ENCODE results near the gene S100B.

The S100B gene

DNA sequence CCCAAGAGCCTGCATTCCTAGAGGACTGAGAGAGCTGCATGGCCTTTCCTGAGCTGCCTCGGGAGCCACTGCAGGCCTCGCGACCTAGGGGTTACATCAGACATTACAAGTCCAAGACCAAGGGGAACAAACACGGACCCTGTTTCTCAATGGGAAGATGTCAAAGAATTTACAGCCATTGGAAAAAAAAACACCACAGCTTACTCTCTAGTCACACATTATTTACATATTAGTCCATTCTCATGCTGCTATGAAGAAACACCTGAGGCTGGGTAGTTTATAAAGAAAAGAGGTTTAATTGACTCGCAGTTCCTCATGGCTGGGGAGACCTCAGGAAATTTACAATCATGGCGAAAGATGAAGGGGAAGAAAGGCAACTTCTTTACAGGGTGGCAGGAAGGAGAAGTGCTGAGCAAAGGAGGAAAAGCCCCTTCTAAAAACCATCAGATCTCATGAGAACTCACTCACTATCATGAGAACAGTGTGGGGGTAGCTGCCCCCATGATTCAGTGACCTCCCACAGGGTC, 22.2 kb upstream of the S100B start:
- DNase-seq: no peak

DNA sequence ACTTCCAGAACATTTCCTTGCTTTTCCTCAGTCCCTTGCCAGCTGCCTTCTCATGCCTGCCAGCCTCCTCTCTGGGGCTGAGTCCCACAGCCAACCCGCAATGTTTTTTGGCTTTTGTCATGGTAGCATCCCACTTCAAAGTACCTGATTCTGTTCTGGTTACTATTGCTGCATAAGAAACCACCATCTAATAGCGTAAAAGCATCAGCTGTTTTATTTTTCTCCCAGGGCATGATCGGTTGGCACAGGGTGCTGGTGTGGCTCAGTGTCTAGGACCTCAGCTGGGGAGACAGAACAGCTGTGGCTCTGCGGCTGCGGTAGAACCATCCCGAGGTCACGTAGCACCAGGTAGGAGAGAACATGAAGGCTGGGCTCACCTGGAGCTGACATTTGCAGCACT, 21.7 kb upstream of the S100B start:
- DNase-seq: no peak

DNA sequence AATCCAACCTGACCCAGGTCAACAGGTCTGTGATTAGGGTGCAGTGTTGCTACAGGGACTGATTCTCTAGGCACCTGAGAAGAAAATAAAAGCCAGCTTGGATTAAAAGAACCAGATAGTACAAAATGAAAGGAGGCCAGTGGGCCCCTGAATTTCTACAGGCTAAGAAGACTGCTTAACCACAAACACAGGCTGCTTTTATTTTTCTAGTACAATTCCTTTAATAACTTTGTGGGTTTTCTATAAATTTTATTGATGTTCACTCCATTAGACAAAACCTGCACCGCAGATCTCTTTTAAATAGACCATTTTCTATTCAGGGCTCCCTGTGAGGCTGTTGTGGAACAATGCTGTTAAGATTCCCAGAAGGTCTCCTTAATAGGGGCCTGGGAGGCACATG, 20.9 kb upstream of the S100B start:
- no peak for DNase-seq

DNA sequence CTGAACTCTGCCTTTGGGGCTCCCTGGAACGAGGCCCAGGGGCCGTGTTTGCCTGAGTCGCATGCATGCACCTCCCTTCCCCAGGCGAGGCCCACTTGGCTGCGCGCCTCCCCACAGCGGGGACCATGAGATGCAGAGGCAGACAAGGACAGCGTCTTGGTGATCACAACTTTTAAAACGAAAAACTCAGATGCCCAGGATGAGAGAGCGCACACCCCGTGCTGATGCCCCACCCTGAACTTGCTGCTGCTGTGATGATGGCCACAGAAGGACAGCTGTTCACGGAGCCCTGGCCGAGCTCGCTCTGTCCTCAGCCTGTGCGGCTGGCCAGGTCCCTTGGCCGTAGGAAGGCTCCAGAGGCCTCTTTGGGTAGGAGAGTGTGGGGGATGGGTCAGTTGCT, 19.2 kb upstream of the S100B start:
- no peak for DNase-seq

DNA sequence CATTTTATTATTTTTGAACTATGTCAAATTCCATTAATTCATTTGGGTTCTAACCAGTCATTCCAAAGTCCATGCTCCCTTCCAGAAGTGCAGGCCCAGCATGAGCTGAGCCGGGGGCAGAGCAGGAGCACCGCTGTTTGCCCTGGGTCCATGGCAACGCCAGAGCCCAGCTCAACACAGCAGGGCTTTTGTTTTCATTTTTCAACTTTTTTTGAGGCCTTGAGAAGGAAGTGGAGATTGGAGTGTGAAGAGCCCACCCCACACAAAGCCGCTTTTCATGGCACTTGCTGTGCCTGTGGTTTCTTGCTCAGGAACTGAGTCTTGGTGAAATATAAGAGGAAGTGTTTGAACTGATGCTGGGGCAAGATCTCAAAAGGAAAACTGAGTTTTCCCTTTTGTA, 17.3 kb upstream of the S100B start:
- no peak for DNase-seq

DNA sequence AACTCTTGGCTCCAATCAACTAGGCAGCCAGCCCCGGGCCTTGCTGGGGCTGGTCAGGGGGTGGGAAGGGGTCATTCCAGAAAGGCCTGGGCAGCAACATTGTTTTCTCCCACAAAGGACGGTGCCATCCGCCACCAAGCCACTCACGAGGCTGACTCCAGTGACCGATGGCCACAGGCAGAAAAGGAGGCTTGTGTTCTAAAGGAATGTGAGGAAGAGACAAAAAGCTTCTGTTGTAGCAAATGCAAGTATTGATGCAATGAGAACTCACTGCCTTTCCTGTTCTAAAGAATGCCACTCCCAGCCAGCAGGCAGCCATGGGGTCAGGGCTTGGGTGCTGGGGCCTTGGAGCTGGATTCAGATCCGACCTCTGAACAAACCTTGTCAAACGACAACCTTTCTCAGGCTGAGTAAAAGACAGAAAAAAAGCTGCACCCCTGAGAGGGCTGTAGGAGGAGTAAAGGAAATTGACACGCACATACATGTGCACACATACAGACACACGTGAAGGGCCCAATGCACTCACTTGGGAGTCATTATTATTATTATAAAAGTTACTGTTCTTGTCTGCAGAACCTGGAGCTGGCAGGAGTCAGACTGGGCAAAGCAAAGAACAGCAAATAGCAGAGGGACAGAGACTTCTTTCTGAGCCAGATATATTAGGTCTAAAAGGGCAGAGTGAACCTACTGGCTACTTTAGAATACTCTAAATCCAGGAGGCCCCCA, 16.7 kb upstream of the S100B start:
- no peak for DNase-seq

DNA sequence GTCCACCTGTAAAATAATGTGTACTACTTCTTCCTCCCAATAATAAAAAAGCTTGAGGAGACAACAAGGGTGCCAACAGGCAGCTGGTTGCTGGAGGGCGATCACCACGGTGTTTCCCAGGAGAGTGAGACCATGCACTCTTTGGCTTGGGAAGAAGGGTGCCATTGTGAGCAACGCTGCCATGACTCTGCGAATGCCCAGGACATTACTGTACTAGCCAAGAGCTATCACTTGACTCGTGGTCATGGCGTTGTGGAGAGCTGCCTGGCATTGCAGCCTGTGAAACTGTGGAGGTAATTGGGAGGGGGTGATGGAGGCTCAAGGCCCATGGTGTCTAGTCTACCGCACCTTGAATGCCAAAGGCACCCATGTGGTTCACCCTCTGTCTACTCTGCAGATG, 16.0 kb upstream of the S100B start:
- no peak for DNase-seq

DNA sequence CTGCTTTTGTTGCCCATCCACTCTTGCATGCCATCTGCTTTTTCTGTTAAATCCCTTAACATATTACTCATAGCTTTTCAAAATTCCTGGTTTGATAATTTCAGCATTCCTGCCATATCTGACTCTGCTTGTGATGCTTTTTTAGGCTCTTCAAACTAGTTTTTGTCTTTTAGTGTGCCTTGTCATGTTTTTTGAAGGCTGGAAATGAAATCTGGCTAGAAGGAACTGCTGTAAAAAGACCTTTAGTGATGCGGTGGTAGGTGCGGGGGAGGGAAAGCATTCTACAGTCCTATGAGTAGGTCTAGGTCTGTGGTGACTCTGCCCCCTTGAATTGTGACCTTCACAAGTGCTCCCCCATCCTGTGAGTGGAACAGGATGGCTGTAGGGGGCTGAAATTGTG, 15.0 kb upstream of the S100B start:
- DNase-seq: peak; percentile 51

DNA sequence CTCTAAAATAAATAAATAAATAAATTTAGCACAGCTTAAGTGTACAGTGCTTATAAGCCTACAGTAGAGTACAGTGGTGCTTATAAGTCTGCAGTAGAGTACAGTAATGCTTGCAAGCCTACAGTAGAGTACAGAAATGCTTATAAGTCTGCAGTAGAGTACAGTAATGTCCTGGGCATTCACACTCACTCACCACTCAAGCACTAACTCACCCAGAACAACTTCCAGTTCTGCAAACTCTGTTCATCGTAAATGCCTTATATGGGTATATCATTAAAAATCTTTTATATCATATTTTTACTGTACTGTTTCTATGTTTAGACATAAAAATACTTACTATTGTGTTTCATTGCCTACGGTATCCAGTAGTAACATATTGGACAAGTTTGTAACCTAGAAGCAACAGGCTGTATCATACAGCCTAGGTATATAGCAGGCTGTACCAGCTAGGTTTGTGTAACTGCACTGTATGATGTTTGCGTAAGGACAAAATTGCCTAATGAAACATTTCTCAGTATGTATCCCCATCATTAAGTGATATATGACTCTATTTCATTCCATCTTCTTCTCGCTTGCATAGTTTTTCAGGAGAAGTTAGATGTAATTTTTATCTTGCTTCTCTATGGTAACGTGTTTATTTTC, 14.0 kb upstream of the S100B start:
- peak; percentile 22 for DNase-seq

DNA sequence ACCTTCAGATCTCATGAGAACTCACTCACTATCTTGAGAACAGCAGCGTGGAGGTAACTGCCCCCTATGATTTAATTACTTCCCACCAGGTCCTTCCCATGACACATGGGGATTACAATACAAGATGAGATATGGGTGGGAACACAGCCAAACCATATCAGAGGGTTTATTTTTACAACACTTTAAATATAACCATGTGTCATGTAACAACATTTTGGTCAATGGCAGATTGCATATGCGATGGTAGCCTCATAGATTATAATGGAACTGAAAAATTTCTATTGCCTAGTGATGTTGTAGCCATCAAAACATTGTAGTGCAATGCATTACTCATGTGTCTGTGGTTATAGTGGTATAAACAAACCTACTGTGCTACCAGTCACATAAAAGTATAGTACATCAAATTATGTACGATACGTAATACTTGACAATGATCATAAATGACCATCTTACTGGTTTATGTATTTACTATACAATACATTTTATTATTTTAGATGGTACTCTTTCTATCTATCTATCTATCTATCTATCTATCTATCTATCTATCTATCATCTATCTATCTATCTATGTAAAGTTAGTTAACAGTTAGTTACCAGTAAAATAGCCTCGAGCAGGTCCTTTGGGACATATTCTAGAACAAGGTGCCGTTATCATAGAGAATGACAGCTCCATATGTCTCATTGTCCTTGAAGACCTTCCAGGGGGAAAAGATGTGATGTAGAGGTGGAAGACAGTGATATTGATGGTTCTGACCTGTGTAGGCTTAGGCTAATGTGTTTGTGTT, 12.6 kb upstream of the S100B start:
- peak; percentile 43 for DNase-seq

DNA sequence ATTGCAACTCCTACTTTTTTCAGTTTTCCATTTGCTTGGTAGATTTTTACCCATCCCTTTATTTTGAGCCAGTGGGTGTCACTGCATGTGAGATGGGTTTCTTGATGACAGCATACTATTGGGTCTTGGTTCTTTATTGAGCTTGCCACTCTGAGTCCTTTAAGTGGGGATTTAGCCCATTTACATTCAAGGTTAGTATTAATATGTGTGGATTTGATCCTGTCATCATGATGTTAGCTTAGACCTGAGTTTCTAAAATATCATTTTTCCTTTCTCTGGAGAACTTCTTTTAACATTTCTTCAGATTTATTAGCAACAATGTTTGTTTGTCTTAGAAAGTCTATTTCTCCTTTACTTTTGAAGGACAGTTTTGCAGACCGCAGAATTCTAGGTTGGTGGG, 11.8 kb upstream of the S100B start:
- no peak for DNase-seq

DNA sequence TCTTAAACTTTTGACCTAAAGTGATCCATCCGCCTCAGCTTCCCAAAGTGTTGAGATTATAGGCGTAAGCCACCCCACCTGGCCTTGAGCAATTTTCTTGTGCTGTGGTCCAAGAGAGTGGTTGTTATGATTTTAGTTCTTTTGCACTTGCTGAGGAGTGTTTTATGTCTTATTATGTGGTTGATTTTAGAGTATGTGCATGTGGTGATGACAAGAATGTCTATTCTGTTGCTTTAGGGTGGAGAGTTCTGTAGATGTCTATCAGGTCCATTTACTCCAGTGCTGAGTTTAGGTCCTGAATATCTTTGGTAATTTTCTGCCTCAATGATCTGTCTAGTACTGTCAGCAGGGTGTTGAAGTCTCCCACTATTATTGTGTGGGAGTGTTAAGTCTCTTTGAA, 11.2 kb upstream of the S100B start:
- DNase-seq: no peak

DNA sequence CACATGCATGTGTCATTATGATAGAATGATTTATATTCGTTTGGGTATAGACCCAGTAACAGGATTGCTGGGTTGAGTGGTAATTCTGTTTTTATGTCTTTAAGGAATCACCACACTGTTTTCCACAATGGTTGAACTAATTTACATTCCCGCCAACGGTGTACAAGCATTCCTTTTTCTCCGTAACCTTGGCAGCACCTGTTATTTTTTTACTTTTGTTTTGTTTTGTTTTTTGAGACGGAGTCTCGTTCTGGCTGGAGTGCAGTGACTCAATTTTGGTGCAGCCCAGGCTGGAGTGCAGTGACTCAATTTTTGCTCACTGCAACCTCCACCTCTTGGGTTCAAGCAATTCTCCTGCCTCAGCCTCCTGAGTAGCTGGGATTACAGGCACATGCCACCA, 8.5 kb upstream of the S100B start:
- no peak for DNase-seq

DNA sequence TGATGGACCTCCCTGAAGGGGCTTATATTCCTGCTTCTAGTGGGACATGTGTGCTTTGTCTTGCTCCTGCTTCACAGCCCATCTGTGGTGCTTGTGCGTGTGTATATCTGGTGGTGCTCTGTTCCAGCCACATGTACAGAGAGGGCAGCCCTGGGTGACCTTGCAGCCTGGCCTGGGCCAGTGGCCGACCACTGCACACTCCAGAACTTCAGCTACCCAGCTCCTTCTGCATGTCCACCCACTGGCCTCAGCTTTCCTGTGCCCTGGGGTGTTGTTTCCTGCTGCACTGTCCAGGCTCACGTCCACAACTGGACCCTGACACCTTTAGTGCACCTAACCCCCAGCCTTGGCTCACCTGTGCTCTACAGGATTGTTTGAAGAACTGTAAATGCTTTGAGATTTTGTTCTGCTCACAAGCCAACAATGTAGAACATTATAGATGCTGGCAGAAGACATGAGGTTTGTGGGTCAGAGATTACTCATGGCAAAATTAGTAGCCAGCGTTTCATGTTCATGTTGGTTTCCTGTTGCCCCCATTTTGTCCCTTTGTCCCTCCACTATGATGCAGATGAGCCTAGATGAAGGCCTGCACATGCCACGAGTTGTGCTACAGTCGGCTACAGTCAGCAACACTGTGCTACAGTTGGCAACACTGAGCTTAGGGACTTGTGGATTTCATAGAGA, 5.3 kb upstream of the S100B start:
- no peak for DNase-seq

DNA sequence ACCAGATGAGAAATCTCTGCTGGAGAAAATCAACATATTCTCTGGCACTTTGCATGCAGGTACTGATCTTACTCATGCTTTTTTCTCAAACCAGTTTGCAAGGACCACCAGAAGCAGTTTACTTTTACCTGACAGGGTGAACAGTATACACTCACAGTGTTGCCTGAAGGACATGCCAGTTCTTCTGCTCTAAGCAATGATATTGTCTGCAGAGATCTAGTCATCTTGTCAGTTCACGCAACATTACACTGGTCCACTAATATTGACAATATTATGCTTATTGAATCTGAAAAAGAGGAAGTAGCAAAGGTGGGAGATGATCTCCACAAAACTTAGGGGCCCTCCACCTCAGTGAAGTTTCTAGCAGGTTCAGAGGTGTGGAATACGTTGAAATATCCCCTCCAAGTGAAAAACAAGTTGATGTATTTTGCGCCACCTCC, 3.8 kb upstream of the S100B start:
- no peak for DNase-seq

DNA sequence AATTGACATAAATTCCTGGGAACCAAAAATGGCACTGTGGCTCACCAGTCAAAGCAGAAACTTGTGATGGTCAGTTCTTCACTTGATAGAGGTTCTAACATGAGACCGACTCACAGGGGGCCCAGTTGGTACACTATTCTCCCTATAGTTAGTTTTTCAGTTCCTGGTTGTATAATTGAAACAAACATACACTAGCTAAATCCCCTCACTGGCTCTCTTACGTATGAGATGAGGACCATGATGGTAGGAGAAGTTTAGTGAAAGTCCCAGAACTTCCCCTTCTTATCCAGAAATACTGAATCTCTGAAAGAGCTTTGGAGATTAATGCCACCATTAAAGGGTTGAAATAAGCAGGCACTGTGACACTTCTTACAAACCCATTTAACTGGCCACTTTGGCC, 2.8 kb upstream of the S100B start:
- no peak for DNase-seq

DNA sequence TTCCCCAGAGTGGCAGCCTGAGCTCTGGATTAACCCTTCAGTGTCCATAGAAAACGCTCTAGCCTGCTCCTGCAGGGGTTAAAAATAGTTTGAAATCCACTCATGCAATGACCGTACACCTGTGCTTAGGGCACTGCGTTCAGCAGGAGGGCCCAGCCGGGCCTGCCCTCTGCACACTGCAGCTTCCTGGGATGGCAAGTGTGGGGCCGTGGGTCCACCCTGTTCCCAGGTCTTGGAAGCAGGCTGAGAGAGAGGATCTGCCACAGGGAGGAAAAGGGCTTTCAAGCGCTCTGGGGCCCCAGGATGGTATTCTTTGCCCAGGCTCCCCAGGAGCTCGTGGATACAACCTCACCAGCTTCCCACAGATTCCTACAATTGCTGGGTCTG, 1.5 kb upstream of the S100B start:
- DNase-seq: no peak

DNA sequence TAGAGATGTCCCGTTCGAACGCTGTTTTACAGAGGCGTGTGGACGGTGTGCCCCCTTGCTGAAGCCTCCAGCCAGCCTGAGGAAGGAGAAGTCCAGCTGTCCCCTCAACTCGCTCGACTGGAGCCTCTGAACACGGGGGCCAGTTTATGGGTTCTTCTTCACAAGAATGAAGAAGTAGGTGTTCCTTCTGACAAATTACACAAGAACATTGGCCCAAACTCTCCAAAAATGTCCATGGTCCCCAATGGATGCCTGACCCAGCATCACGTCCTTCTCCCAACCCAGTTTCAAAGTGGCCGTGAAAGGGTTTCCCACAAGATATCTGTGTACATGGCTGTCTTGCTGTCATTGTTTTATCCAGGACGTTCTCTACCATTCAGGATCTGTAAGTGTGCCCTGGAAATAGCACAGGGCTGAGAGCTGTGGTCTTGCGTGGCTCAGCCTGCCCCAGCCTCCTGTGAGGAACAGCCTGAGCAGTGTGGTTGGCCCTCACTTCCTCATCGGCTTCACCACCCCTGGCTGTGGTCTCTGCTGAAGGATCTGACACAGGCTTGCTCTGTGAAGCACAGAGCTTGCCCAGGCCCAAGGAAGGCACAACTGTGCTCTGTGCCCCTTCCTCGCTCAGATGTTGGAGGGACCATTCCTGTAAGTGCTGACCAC, 1.0 kb upstream of the S100B start:
- no peak for DNase-seq

DNA sequence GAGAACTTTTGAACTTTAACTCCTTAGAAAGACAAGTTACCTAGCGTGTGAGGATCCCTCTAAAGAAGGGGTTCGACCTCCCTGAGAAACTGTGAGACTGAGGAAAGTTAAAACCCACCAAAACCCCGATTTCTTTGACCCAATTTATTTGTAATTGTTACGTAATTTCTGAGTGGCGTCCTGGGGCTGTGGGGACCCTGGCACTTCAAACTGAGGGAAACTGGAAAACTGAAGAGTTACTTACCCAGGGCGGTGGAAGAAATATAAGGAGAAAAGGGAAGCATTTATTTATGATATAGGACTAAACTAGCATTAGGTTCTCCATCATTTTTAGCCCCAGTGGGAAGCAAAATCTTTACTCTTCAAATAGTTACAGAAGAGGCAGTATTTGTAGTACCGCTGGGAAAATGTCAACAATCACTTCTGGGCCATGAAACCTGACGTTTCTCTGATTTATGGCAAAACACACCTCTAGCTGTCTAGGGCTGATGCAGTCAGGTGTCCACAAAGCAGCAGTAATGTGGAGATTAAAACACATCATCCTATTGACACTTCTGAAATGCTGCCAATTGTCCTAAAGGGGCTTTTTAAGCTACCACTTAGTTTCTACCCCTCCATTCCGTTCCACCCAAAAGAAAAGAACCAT, 430 bp downstream of the S100B start:
- DNase-seq: no peak

DNA sequence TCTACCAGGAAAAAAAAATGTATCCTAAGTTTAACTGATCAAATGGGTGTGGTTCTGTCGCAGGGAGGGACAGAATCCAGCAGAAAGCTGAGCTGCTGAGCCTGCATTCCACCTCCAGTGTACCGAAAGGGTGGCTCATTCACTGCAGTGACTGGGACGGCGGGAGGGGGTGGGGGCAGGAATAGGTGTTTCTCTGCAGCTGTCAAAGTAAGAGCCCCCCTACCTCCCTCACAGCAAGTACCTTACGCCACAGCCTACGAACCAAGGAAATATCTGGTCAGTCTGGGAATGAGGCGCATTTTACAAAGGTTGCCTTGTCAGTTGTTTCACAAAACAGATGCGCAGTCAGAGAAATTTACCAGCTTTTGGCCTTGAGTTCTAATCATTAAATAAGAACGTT, 1.7 kb downstream of the S100B start:
- DNase-seq: no peak

DNA sequence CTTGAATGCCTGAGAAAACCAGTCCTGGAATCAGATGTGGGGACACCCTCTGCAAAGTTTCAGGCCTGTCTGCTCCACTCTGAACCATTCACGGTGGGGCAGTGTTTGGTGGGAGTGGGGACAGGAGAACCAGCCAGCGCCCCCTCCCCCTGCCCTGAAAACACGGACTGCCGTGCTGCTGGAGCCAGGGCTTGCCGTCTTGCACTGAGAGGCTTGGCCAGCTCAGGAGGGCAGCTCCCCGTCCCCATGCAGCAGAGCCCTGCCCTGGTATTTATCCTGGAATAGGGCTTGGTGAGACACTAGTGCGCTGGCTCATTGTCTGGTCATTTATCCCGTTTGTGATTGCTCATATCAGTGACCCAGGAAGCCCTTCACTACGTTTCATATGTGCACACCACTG, 3.9 kb downstream of the S100B start:
- DNase-seq: no peak

DNA sequence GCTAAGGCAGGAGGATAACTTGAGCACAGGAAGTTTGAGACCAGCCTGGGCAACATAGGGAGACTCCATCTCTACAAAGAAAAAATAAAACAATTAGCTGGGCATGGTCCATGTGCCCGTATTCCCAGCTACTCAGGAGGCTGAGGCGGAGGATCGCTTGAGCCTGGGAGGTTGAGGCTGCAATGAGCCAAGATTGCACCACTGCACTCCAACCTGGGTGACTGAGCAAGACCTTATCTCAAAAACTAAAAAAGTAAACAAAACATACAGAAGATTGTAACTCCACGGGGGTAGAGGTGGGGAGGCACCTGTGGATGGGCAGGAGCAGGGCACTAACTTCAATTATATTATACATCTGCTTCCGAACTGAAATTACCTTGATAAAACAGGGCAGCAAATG, 4.6 kb downstream of the S100B start:
- no peak for DNase-seq

Measured in fibroblast of upper back skin (primary cell).